Embryonic facial prominence (tissue), 1 donor: Measurements from ENCODE around the gene RANBP3.
"Not testable (repeated sequence)": the region's sequence is repeated elsewhere in the genome, so short reads cannot be mapped to it uniquely, and the experiment has no call there.

Experiments used
- DNase-seq: peaks from one replicate; pipeline ENCODE4 v3.0.0-alpha.2; 2016; ENCODE audit errors: extremely low spot score

The RANBP3 gene

DNA sequence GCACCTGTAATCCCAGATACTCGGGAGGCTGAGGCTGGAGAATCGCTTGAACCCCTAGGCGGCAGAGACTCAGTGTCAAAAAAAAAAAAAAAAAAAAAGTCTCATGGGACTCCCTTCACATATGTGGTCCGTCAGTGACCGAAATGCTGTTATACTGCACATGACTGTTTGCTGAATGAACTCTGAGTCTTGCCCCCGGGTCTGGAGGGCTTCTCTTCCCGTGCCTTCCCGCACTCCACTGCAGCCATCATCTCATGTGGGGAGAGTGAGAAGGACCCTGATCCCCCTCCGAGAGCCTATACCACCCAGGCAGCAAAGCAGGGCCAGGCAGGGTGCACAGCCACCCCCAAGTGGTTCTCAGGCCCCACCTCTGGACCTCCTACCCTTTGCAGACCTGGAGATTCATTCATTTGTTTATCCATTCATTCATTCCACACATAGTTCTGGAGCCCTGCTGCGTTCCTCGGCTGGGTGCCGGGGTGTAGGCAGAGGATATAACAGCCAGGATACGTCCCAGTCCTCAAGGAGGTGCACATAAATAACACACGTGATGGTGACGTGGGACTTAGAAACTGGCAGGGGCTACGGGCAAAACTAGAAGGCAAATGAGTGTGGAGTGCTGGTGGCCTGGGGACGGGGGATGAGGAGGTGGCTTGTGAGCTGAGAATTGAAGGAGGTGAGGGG, 88.5 kb downstream of the RANBP3 start:
- DNase-seq: no peak

DNA sequence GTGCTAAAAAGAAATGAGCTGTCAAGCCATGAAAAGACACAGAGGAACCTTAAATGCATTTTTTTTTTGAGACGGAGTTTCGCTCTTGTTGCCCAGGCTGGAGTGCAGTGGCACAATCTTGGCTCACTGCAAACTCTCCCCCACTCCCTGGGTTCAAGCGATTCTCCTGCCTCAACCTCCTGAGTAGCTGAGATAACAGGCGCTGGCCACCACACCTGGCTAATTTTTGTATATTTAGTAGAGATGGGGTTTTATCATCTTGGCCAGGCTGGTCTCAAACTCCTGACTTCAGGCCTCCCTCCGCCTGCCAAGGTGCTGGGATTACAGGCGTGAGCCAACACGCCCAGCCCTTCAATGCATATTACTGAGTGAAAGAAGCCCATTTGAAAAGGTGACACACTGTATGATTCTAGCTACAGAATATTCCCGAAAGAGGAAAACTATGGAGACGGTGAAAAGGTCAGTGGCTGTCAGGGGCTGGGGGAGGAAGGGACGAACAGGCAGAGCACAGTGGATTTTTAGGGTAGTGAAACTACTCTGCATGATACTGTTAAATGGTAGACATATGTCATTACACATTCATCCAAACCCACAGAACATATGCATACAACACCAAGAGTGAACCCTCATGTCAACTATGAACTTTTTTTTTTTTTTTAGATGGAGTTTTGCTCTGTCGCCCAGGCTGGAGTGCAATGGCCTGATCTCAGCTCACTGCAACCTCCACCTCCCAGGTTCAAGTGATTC, 93.7 kb downstream of the RANBP3 start:
- DNase-seq: not testable (repeated sequence)

DNA sequence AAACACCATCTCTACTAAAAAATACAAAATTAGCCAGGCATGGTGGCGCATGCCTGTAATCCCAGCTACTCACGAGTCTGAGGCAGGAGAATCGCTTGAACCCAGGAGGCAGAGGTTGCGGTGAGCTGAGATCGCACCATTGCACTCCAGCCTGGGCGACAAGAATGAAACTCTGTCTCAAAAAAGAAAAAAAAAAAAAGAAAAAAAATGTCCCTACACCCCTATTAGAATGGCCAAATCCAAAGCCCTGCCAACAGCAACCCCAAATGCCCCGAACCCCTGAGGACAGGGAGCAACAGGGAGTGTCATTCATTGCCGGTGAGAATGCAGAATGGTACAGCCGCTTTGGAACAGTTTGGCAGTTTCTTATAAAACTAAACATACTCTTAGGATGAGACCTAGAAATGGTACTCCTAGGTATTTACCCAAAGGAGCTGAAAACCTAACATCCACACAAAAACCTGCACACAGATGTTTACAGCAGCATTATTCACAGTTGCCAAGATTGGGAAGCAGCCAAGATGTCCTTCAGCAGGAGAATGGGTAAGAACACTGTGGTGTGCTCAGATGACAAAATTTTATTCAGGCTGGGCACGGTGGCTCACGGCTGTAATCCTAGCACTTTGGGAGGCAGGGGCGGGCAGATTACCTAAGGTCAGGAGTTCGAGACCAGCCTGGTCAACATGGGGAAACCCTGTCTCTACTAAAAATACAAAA, 94.6 kb downstream of the RANBP3 start:
- DNase-seq: not testable (repeated sequence)

DNA sequence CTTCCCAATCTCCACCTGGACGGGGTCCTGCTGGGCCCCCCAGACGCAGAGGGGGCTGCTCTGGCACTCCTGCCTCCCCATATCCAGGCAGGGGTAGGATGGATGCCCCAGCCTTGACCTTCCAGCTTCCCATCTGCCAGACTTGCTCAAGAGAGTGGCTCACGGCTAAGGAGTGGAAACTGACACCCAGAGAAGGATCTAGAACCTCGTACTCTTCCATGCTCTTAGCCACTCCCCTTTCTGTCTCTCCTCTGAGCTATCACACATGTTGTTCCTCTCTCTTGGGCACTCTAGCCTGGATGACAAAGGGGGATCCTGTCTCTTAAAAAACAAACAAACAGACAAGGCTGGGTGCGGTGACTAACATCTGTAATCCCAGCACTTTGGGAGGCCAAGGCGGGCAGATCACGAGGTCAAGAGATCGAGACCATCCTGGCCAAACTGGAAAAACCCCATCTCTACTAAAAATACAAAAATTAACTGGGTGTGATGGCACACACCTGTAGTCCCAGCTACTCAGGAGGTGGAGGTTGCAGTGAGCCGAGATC, 95.4 kb downstream of the RANBP3 start:
- no peak for DNase-seq

DNA sequence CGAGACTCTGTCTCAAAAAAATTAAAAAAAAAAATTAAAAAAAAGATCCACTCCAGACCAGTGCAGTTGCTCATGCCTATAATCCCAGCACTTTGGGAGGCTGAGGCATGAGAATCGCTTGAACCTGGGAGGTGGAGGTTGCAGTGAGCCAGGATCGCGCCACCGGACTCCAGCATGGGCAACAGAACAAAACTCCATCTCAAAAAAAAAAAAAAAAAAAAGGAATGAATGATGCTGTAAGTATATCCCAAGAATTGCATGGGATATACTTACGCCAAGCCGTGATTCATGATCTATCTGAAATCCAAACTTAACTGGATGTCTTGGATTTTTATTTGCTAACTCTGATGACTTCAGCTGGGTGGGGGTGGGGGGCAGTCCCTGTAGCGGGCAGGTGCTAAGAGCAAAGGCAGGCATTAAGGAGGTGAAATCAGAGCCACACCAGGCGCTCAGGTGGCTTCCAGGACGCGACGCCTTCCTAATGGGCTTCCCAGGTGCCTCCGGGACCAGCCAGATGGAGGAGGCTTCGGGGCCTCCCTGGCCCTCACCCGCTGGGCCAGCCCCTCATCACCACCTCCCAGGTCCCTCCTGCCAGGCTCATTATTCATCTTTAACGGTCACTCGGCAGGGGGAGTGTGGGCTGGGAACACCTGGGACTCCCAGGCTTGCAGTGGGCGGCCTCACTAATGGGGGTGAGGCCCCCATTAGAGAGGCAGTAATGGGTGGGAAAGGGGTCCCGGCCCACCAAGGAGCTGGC, 96.2 kb downstream of the RANBP3 start:
- DNase-seq: no peak

DNA sequence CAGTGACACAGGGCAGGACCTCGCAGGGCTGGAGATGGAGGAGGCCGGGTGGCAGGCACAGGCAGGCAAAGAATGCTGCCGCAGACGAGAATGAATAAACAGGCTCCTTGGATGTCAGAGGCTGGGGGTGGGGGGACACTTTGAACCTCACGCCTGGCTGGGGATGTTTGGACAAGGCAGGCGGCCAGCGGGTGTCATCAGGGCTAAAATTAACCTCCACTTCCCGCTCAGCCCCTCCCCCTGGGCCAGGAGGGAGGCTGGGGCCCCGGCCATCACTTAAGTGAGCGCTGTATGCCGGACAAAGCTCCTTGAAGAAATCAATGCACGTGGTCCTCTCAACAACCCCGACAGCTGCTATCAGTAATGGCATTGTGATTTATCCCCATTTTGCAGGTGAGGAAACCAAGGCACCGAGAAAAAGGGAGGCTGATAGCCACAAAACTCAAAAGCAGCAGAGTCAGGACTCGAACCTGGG, 97.3 kb downstream of the RANBP3 start:
- no peak for DNase-seq

DNA sequence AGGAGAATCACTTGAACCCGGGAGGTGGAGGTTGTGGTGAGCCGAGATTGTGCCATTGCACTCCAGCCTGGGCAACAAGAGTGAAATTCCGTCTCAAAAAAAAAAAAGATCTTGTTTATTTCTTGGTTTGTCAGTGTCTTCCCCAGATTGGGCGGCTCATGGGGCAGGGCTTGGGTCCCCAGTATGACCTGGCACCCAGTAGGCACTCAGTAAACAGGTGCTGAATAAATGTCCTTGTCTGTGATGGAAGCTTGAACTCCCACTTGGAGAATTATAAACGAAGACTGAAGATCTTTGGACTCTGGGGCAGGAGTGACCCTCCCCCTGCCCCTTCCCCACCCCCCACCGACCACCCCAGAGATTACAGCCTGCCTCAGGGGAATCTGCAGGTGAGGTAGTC, 97.7 kb downstream of the RANBP3 start:
- no peak for DNase-seq

DNA sequence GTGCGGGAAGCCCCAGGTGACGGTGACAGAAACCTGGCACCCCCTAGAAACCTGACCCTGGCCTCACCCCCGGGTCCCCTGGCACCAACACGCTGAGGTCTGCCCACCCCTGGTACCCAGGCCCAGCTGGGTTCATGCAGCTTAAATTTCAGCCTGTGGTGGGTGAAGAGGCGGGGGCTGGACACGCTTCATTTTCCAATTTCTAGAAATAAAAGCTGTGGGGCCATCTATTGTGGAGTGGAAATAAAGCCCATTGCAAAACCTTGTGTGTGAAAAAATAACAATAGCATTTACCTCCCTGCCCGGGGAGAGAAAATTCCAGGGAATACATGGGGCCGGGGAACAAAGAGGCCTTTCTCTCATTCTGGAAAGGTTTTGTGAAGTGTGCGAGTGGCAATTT, 100.1 kb downstream of the RANBP3 start:
- no peak for DNase-seq

DNA sequence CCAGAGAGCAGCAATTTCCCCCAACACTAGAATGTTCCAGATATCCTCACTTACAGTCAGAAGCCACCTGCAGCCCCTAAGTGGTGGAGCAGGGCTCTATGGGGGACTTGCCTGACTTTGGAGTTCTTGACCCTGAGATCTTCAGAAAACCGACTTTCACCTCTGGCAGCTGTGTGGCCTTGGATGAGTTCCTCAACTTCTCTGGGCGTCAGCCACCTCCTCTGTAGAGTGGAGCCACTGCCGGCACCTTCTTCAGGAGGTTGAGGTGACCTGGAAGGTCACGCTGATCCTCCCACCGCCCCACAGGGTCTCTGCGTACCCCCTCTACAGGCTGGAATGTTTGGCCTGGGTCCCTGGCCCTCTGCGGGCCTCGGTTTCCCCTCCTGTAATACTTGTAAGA, 100.5 kb downstream of the RANBP3 start:
- DNase-seq: no peak

DNA sequence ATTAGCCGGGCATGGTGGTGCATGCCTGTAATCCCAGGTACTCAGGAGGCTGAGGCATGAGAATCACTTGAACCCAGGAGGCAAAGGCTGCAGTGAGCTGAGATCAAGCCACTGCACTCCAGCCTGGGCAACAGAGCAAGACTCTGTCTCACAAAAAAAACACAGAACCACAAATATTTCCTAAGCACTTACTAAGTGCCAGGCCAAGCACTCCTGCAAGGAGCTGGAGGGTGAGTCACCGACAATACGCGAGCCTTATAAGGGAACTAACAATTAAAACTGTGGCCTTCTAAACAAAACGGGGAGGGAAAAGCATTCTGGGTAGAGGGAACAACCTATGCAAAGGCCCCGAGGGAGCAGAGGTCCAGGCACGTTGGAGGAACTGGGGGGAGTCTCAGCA, 103.4 kb downstream of the RANBP3 start:
- DNase-seq: not testable (repeated sequence)

DNA sequence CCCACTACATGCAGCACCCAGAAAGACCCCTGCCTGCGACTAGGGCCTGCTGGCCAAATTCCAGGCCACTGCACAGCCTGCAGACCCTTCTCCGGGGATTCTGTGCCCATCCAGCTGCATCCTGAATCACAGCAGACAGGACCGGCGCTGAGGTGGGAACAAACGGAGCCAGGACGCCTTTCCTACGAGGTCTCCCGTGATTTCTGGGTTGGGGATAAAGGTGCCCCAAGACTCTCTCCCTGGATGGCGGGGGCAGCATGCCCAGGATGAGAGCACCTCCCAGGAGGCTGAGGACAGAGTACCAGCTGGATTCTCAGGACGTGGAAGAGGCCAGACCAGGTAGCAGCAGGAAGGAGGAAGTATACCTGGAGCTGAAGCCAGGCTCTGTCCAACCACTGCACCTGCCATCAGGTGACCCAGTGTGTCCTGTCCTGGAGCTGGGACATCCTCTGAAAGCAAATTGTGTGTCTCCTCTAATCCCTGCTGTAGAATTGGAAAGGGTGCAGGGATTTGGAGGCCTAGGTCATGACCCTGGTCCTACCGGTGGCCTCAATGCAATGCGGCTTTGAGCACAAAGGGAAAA, 104.2 kb downstream of the RANBP3 start:
- DNase-seq: no peak

DNA sequence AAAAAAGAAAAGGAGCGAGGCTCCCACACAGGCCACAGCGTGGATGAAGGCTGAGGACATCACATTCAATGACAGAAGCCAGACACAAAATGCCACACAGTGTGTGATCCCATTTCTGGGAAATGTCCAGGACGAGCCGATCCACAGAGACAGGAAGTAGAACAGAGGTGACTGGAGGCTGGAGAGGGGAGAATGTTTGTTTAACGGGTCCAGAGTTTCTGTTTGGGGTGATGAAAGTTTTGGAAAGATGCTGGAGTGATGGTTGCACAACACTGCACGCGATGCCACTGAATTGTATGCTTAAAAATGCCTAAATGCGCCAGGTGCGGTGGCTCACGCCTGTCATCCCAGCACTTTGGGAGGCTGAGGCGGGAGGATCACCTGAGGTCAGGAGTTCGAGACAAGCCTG, 107.0 kb downstream of the RANBP3 start:
- DNase-seq: no peak

DNA sequence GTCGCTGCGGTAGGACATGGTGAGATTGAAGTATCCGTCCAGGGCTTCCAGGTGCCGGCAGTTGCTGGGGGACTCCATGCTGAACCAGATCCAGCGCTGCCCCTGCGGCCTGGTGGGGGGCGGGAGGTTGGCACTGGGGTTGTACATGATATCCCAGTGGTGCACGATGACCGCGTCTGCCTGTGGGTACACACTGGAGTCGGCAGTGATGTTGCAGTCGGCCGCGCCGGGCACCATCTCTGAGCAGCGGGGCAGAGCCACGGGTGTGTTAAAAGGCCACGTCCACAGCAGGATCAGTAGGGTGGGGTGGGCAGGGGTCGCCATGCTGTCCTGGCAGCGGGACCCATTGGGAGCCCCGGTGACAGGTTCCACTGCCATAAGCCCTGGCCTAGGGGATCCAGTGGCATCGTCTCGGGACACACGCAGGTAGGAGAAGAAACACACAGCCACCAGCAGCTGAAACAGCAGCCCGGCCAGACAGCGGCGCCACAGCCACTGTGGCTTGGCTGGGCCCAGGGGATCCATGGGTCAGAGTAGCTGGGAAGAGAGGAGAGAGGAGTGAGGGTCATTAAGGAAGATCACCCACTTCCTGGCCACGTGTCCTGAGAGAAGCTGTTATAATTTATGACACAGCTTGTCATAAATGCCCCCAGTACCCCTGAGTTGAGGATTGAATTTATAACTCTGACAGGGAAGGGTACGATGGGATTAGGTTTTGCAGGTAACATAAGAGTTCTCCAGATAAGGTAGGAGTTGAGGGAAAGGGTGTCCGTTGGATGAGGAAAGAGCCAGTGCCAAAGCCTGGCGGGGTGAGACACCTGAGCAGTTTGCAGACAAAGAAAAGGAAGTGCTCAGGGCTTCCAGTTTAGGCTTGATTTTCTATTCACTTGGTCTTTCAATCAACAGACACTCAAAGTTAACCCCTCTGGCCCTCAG, 110.5 kb downstream of the RANBP3 start:
- DNase-seq: no peak
